ENCODE measurements around the gene RHBDL1.

DNA sequence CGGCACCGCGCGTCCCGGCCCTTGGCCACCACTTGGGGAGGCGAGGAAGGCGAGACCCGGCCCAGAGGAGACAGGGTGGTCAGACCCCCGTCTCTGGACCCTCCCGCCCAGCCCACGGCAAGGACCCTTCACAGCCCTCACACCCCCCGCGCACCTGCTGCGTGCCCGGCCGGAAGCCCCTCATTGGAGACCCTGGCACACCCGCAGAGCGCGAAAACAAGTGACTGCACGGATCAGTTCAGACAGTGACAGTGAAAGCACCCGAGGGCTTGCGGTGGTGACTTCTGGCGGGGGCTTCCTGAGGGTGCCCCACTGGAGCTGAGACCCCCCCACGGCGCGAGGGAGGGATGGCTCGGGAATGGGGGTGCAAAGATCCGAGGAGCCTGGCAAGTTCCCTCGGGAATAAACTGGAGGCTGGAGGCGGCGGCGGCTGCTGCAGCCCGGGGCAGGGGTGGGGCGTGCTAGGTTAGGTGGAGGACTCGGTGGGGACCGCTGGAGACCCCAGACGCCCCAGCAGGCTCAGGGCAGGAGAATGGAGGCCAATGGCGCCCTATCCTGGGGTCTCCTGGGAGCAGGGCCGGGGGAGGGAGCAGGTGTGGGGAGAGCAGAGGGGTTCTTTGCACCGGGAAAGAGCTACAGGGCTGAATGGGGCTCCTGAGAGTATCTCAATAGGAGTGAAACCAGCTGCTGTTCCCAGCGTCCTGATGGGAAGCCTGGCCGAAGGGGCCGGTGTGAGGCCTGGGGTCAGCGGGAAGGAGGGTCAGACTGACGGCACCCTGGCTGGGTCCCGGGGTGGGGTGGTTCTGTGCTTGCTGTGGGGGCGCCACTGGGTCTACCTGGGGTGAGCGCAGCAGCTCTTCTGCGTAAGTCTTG lies 31.0 kb downstream of the RHBDL1 start:
- no peak for TF ChIP-seq POLR2A (IDR thresholded peaks at IDR 0.05)
- TF ChIP-seq, protein P1, sequence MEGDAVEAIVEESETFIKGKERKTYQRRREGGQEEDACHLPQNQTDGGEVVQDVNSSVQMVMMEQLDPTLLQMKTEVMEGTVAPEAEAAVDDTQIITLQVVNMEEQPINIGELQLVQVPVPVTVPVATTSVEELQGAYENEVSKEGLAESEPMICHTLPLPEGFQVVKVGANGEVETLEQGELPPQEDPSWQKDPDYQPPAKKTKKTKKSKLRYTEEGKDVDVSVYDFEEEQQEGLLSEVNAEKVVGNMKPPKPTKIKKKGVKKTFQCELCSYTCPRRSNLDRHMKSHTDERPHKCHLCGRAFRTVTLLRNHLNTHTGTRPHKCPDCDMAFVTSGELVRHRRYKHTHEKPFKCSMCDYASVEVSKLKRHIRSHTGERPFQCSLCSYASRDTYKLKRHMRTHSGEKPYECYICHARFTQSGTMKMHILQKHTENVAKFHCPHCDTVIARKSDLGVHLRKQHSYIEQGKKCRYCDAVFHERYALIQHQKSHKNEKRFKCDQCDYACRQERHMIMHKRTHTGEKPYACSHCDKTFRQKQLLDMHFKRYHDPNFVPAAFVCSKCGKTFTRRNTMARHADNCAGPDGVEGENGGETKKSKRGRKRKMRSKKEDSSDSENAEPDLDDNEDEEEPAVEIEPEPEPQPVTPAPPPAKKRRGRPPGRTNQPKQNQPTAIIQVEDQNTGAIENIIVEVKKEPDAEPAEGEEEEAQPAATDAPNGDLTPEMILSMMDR (IDR thresholded peaks at IDR 0.05): no peak

Data from uterus (tissue), 2 donors.